Nephron progenitor cell (in vitro differentiated cells): ENCODE data around the gene ABI3BP.

Source experiments
- DNase-seq: peaks from one replicate; pipeline ENCODE4 v3.0.0; 2021
- H3K27ac Mint-ChIP-seq: 2 replicates; pipeline ENCODE4 v1.8.0; 2021; ENCODE audit warnings: mild to moderate bottlenecking, moderate library complexity, mixed read lengths
- H3K27me3 Mint-ChIP-seq: 2 replicates; pipeline ENCODE4 v1.8.0; 2021; ENCODE audit warnings: mild to moderate bottlenecking, low read depth, mixed read lengths; ENCODE audit not compliant: poor library complexity
- H3K36me3 Mint-ChIP-seq: 2 replicates; pipeline ENCODE4 v1.8.0; 2021; ENCODE audit warnings: low read depth, mixed read lengths
- H3K4me1 Mint-ChIP-seq: 2 replicates; pipeline ENCODE4 v1.8.0; 2021; ENCODE audit warnings: mixed read lengths
- H3K4me3 Mint-ChIP-seq: 2 replicates; pipeline ENCODE4 v1.8.0; 2021; ENCODE audit warnings: mild to moderate bottlenecking, moderate library complexity, mixed read lengths
- H3K9me3 Mint-ChIP-seq: 2 replicates; pipeline ENCODE4 v1.8.0; 2021; ENCODE audit warnings: mild to moderate bottlenecking, moderate library complexity, mixed read lengths
- TF ChIP-seq, protein P1 (sequence below): fragments of 200-600 bp; sonication (generic); IDR thresholded peaks from 2 replicates; pipeline ENCODE4 v1.5.0; 2021; ENCODE audit warnings: antibody characterized with exemption

ABI3BP gene

DNA sequence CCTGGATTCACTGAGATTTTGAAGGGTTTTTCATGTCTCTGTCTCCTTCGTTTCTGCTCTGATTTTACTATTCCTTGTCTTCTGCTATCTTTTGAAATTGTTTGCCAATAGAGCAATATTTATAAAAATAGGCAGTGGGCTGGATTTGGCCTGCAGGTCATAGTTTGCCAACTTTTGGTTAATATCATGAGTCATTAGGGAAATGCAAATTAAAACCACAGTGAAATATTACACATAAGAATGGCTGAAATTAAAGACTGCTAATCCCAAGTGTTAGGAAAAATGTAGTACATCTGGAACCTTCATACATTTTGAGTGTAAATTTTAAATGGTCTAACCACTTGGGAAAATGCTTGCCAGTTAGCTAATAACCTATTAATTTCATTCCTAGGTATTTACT, 56.3 kb downstream of the ABI3BP start:
- H3K36me3 Mint-ChIP-seq: no peaks in the 10 kb centered on the region
- no peaks in the 10 kb centered on the region for H3K9me3 Mint-ChIP-seq
- no peak overlapping the region for H3K27ac Mint-ChIP-seq
- no peak overlapping the region for H3K4me3 Mint-ChIP-seq
- TF ChIP-seq, protein P1, sequence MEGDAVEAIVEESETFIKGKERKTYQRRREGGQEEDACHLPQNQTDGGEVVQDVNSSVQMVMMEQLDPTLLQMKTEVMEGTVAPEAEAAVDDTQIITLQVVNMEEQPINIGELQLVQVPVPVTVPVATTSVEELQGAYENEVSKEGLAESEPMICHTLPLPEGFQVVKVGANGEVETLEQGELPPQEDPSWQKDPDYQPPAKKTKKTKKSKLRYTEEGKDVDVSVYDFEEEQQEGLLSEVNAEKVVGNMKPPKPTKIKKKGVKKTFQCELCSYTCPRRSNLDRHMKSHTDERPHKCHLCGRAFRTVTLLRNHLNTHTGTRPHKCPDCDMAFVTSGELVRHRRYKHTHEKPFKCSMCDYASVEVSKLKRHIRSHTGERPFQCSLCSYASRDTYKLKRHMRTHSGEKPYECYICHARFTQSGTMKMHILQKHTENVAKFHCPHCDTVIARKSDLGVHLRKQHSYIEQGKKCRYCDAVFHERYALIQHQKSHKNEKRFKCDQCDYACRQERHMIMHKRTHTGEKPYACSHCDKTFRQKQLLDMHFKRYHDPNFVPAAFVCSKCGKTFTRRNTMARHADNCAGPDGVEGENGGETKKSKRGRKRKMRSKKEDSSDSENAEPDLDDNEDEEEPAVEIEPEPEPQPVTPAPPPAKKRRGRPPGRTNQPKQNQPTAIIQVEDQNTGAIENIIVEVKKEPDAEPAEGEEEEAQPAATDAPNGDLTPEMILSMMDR: no peak
- H3K4me1 Mint-ChIP-seq: no peaks in the 10 kb centered on the region
- H3K27me3 Mint-ChIP-seq: peaks cover 8% of the 10 kb centered on the region
- no peak for DNase-seq

DNA sequence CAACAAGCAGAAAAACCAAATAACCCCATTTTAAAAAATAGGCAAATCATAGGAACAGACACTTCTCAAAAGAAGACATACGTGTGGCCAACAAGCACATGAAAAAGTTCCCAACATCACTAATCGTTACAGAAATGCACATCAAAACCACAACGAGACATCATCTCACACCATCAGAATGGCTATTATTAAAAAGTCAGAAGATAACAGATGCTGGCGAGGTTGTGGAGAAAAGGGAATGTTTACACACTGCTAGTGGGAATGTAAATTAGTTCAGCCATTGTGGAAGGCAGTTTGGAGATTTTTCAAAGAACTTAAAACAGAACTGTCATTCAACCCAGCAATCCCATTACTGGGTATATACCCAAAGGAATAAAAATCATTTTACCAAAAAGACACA, 60.7 kb downstream of the ABI3BP start:
- TF ChIP-seq, protein P1: no peak
- no peak for DNase-seq
- Mint-ChIP-seq H3K4me3 (no peak overlapping the region), H3K9me3 (no peaks in the 10 kb centered on the region), H3K4me1 (no peaks in the 10 kb centered on the region), H3K27ac (no peak overlapping the region), H3K27me3 (peaks cover 9% of the 10 kb centered on the region), H3K36me3 (no peaks in the 10 kb centered on the region)

DNA sequence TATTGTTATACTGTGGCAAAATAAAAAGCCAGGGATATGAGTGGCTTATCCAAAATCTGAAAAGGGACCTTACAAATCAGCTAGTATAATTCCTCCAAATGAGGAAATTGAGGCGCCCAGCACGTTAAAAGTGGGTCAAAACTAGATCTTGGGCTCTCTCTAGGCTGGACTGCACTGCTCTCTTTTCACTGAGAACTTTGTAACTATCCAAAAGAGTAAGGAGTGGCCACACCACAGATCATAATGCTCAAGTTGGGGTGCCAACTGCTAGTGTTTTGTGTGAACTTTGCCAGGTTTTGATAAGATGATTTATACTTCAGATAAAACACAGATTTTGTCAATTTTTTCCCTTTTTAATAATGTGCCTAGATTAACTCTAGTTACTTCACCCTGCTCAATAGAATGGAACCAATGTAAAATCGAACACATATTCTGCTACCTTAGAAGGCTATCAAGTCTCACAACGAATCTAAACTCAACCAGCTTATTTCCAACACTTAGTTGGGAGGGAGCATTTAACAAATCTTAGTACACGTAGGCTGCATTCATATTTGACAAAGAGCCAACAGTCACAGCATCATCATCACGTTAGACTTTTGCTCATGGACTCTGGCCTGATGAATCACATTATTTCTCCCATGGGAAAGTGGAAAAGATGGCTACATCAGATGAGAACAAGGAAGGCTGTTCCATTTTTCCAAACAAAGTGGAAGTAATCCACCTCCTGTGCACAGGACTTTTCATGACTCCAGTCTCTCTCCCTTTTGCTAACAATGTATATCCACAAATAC, 64.4 kb downstream of the ABI3BP start:
- no peaks in the 10 kb centered on the region for H3K9me3 Mint-ChIP-seq
- H3K27ac Mint-ChIP-seq: no peak overlapping the region
- no peak overlapping the region for H3K4me3 Mint-ChIP-seq
- H3K4me1 Mint-ChIP-seq: no peaks in the 10 kb centered on the region
- H3K27me3 Mint-ChIP-seq: peaks cover 6% of the 10 kb centered on the region
- DNase-seq: no peak
- TF ChIP-seq, protein P1: no peak
- H3K36me3 Mint-ChIP-seq: no peaks in the 10 kb centered on the region

DNA sequence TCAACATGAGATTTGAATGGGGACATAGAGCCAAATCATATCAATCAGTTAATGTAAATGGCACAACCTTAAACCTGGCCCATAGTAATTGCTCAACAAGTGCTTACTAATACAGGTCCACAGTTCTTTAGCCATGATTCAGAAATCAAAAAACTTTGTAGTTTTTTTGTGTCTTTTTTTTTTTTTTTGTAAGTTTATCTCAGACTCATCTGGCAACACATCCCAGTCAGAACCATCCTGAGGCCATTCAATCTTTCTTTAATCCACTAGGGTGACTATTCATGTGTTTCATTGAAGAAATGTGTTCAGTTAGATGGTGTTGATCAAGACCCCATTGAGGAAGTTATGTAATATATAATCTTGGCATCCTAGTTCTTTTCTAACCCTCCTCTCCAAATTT, 65.4 kb downstream of the ABI3BP start:
- no peaks in the 10 kb centered on the region for H3K36me3 Mint-ChIP-seq
- H3K4me3 Mint-ChIP-seq: no peak overlapping the region
- TF ChIP-seq, protein P1: no peak
- H3K27ac Mint-ChIP-seq: no peak overlapping the region
- no peaks in the 10 kb centered on the region for H3K9me3 Mint-ChIP-seq
- H3K4me1 Mint-ChIP-seq: no peaks in the 10 kb centered on the region
- H3K27me3 Mint-ChIP-seq: peaks cover 6% of the 10 kb centered on the region
- DNase-seq: no peak

DNA sequence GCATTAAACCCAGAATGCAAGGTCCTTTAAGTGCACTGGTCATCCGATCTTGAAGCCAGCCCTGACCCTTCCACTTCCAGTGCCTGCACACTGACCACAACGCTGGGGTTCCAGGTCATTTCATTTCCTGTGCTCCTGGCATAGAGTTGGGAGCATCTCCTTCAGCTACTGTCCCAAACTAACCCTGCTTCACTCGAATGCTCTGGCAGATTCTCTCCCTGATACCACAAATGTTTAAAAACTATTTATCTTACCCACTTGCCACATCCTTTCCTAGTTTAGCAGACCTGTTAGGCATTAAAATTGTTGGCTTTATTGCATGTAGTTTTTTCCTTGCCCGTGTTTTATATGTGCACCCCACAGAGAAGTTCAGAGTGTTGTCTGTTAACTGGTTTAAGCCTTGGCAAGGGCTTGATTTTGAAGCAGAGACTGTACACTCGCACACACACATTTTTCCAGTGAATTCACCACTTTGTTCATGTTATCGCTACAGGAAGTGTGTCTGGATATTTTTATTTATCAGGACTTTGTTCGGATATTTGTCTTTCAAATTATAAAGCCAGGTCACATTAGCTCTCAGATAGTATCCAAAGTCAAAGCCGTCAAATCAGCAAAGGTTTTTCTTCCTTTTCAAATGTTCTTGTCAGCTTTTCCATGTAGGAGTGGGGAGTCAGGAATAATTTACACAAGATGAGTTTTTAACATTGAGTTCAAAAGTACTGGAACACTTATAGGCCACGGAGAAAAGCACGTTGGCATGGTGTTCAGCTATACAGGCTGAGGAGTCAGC, 77.3 kb downstream of the ABI3BP start:
- Mint-ChIP-seq H3K4me3 (no peak overlapping the region), H3K27me3 (peaks cover 4% of the 10 kb centered on the region), H3K4me1 (no peaks in the 10 kb centered on the region), H3K27ac (no peak overlapping the region), H3K9me3 (no peaks in the 10 kb centered on the region), H3K36me3 (no peaks in the 10 kb centered on the region)
- no peak for DNase-seq
- TF ChIP-seq, protein P1: no peak
